ENCODE data around the gene KCNH4. TPM values are rescaled to one million over a fixed set of nuclear protein-coding genes. Genes with fewer than 3 reads are reported as not detected.
"Not testable (repeated sequence)": the region's sequence is repeated elsewhere in the genome, so short reads cannot be mapped to it uniquely, and the experiment has no call there.

Gene KCNH4
- total RNA-seq, 1 experiment from 2014 or later, result 0.24 TPM

GRCh38 chr17:42188749-42189650, 8.1 kb upstream of the KCNH4 start (continued):
- TF ChIP-seq, protein P1, sequence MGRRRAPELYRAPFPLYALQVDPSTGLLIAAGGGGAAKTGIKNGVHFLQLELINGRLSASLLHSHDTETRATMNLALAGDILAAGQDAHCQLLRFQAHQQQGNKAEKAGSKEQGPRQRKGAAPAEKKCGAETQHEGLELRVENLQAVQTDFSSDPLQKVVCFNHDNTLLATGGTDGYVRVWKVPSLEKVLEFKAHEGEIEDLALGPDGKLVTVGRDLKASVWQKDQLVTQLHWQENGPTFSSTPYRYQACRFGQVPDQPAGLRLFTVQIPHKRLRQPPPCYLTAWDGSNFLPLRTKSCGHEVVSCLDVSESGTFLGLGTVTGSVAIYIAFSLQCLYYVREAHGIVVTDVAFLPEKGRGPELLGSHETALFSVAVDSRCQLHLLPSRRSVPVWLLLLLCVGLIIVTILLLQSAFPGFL (CRISPR knock-in tag; IDR thresholded peaks at IDR 0.05; ENCODE audit: borderline replicate concordance), result no peak

DNA sequence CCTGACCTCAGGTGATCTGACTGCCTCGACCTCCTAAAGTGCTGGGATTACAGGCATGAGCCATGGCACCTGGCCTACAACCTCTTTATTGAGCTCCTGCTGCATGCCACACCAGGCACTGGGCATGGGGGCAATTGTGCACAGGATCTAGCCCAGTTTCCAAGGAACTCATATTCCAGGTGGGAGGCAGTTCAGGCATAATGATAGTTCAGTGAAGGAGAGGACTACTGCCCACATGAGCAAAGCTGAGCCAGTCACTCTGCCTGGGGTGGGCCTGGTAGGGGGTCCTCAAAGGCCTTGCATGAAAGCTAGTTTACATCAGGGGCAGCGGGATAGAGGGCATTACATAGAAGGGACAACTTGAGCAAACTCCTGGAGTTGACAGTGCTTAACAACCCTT, 6.9 kb upstream of the KCNH4 start:
- Mint-ChIP-seq H3K4me3 (no peak overlapping the region), H3K9me3 (no peaks in the 10 kb centered on the region), H3K4me1 (peaks cover 24% of the 10 kb centered on the region), H3K27ac (no peak overlapping the region), H3K36me3 (no peaks in the 10 kb centered on the region), H3K27me3 (ENCODE audit: low read depth) (peaks cover 41% of the 10 kb centered on the region)
- DNase-seq (ENCODE audit: low spot score) (no peak), ATAC-seq (no peak)
- TF ChIP-seq, protein P2, sequence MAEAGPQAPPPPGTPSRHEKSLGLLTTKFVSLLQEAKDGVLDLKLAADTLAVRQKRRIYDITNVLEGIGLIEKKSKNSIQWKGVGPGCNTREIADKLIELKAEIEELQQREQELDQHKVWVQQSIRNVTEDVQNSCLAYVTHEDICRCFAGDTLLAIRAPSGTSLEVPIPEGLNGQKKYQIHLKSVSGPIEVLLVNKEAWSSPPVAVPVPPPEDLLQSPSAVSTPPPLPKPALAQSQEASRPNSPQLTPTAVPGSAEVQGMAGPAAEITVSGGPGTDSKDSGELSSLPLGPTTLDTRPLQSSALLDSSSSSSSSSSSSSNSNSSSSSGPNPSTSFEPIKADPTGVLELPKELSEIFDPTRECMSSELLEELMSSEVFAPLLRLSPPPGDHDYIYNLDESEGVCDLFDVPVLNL (CRISPR knock-in tag; IDR thresholded peaks at IDR 0.05; ENCODE audit: borderline replicate concordance, low read depth), result no peak
- no peak for TF ChIP-seq RORB (CRISPR knock-in tag; IDR thresholded peaks at IDR 0.05)
- no peak for TF ChIP-seq NFATC4 (CRISPR knock-in tag; IDR thresholded peaks at IDR 0.05)
- TF ChIP-seq ZNF263 (CRISPR knock-in tag; IDR thresholded peaks at IDR 0.05; ENCODE audit: low read depth), result no peak
- TF ChIP-seq KAT7 (CRISPR knock-in tag; IDR thresholded peaks at IDR 0.05; ENCODE audit: borderline replicate concordance), result no peak
- no peak for TF ChIP-seq CDX4 (CRISPR knock-in tag; IDR thresholded peaks at IDR 0.05; ENCODE audit: borderline replicate concordance)
- ChIA-PET POLR2A (no interaction called here), CTCF (interaction anchor here (0.6 to 7.3 kb wide), 10 partner anchors 13 to 333 kb away, joined by 3 to 55 read pairs (median 4); partner anchors contain the start of gene KAT2A)

DNA sequence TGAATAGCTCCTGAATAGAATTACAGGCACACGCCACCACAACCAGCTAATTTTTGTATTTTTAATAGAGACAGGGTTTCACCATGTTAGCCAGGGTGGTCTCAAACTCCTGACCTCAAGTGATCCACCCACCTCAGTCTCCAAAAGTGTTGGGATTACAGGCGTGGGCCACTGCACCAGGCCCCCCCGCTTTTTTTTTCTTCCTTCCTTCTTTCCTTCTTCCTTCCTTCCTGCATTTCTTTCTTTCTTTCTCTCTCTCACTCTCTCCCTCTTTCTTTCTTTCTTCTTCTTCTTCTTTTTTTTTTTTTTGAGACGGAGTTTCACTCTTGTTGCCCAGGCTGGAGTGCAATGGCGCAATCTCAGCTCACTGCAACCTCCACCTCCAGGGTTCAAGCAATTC, 5.2 kb upstream of the KCNH4 start:
- not testable (repeated sequence) for DNase-seq (ENCODE audit: low spot score); H3K27ac Mint-ChIP-seq; ATAC-seq; H3K36me3 Mint-ChIP-seq; H3K4me3 Mint-ChIP-seq; H3K9me3 Mint-ChIP-seq
- peaks cover 28% of the 10 kb centered on the region for H3K4me1 Mint-ChIP-seq
- H3K27me3 Mint-ChIP-seq (ENCODE audit: low read depth), result peaks cover 58% of the 10 kb centered on the region
- ChIA-PET CTCF (interaction anchor here (0.6 to 7.3 kb wide), 7 partner anchors 8 to 618 kb away, joined by 3 to 55 read pairs (median 4); partner anchors contain the start of gene GHDC), POLR2A (interaction anchor here (0.7 kb wide), 1 partner anchor 27 kb away, joined by 9 read pairs; no protein-coding TSS in a partner anchor)

DNA sequence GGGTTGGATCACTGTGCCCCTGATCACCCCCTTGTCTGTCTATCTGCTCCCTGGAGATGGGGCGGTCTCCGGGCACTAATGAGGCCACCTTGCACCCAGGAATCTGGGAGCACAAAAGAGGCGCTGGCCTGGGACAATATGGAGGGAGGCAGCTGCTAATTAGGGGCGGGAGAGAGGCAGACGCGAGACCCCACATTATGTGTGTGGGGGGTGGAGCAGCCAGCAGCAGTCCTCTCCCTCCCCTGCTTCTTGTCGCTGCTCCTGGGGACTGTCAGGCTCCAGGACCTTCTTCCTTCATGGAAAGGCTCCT, 4.6 kb upstream of the KCNH4 start:
- ATAC-seq, result no peak
- H3K4me3 Mint-ChIP-seq, result no peak overlapping the region
- no peak for DNase-seq (ENCODE audit: low spot score)
- H3K4me1 Mint-ChIP-seq, result peaks cover 28% of the 10 kb centered on the region
- no peak overlapping the region for H3K27ac Mint-ChIP-seq
- POLR2A ChIA-PET, result no interaction called here
- H3K36me3 Mint-ChIP-seq, result no peaks in the 10 kb centered on the region
- CTCF ChIA-PET, result interaction anchor here (2.9 to 7.3 kb wide), 2 partner anchors 9 to 37 kb away, joined by 29 to 55 read pairs; partner anchors contain the start of gene GHDC
- H3K27me3 Mint-ChIP-seq (ENCODE audit: low read depth), result peaks cover 61% of the 10 kb centered on the region
- TF ChIP-seq MLX (CRISPR knock-in tag; IDR thresholded peaks at IDR 0.05), result no peak
- TF ChIP-seq IRF2 (CRISPR knock-in tag; IDR thresholded peaks at IDR 0.05; ENCODE audit: borderline replicate concordance, low read depth), result no peak
- TF ChIP-seq FOXK1 (CRISPR knock-in tag; IDR thresholded peaks at IDR 0.05), result no peak
- TF ChIP-seq GRHL2 (CRISPR knock-in tag; IDR thresholded peaks at IDR 0.05; ENCODE audit: insufficient replicate concordance, severe bottlenecking), result no peak
- TF ChIP-seq ZNF671 (CRISPR knock-in tag; IDR thresholded peaks at IDR 0.05), result no peak
- TF ChIP-seq SP1 (CRISPR knock-in tag; conservative IDR thresholded peaks at IDR 0.05), result no peak
- TF ChIP-seq AFF4 (CRISPR knock-in tag; IDR thresholded peaks at IDR 0.05; ENCODE audit: borderline replicate concordance), result no peak
- TF ChIP-seq ERG (CRISPR knock-in tag; IDR thresholded peaks at IDR 0.05), result no peak
- TF ChIP-seq JAZF1 (CRISPR knock-in tag; IDR thresholded peaks at IDR 0.05), result no peak
- H3K9me3 Mint-ChIP-seq, result no peaks in the 10 kb centered on the region

Data from WTC11 (cell line).